Pons (tissue), 1 donor: ENCODE results near the gene SLC9A9.
"Not testable (repeated sequence)": the region's sequence is repeated elsewhere in the genome, so short reads cannot be mapped to it uniquely, and the experiment has no call there.

Source experiments
- DNase-seq: peaks from one replicate; pipeline ENCODE4 v3.0.0-alpha.2; 2016; ENCODE audit warnings: low spot score

SLC9A9 gene

GRCh38 chr3:143286392-143287010 is 561.8 kb downstream of the SLC9A9 start:
- peak; percentile 47 for DNase-seq

- no peak for DNase-seq
Observed at GRCh38 chr3:143283432-143284128, 564.7 kb downstream of the SLC9A9 start.

- no peak for DNase-seq
Observed at GRCh38 chr3:143280984-143281383, 567.3 kb downstream of the SLC9A9 start.

- DNase-seq, result not testable (repeated sequence)
Observed at GRCh38 chr3:143279567-143279966, 568.7 kb downstream of the SLC9A9 start.

- no peak for DNase-seq
Observed at GRCh38 chr3:143278721-143279120, 569.5 kb downstream of the SLC9A9 start.

GRCh38 chr3:143277531-143277930 is 570.7 kb downstream of the SLC9A9 start:
- no peak for DNase-seq

- no peak for DNase-seq
Observed at GRCh38 chr3:143276592-143276991, 571.7 kb downstream of the SLC9A9 start.

- no peak for DNase-seq
Observed at GRCh38 chr3:143273975-143274690, 574.1 kb downstream of the SLC9A9 start.

- no peak for DNase-seq
Observed at GRCh38 chr3:143271136-143271535, 577.1 kb downstream of the SLC9A9 start.

GRCh38 chr3:143269741-143270140 is 578.5 kb downstream of the SLC9A9 start:
- no peak for DNase-seq

GRCh38 chr3:143267989-143268388 is 580.3 kb downstream of the SLC9A9 start:
- no peak for DNase-seq

GRCh38 chr3:143266927-143267326 is 581.3 kb downstream of the SLC9A9 start:
- DNase-seq, result no peak

- DNase-seq, result no peak
Observed at GRCh38 chr3:143266511-143266910, 581.8 kb downstream of the SLC9A9 start.

- DNase-seq, result no peak
Observed at GRCh38 chr3:143265501-143266070, 582.7 kb downstream of the SLC9A9 start.

GRCh38 chr3:143263852-143264513 is 584.3 kb downstream of the SLC9A9 start:
- DNase-seq, result no peak

GRCh38 chr3:143261848-143262247 is 586.4 kb downstream of the SLC9A9 start:
- no peak for DNase-seq

GRCh38 chr3:143258692-143259091 is 589.6 kb downstream of the SLC9A9 start:
- no peak for DNase-seq

GRCh38 chr3:143256416-143256815 is 591.9 kb downstream of the SLC9A9 start:
- DNase-seq, result no peak

GRCh38 chr3:143255739-143256138 is 592.5 kb downstream of the SLC9A9 start:
- DNase-seq, result no peak

- DNase-seq, result no peak
Observed at GRCh38 chr3:143252931-143253330, 595.3 kb downstream of the SLC9A9 start.

GRCh38 chr3:143249014-143249413 is 599.3 kb downstream of the SLC9A9 start:
- no peak for DNase-seq

- DNase-seq, result no peak
Observed at GRCh38 chr3:143247073-143247472, 601.2 kb downstream of the SLC9A9 start.
